Pancreas (tissue), 10 donors: ENCODE measurements around the gene BEND2. TPM values are rescaled to one million over a fixed set of nuclear protein-coding genes. Genes with fewer than 3 reads are reported as not detected.

ENCODE experiments used
- ATAC-seq, 4 donors: fragments of 200-7000 bp; cut with Tn5 transposase; one replicate each; pipeline versions ENCODE4 v1.8.0 to v1.9.1; 2020; ENCODE audit warnings: mild to moderate bottlenecking in 4 of 4, moderate library complexity in 4 of 4
- DNase-seq, 6 donors: peaks; one replicate each; pipeline ENCODE4 v3.0.0-alpha.2; 2020
- FAIRE-seq: peaks from 2 replicates; lab custom pipeline; 2012; peaks lifted over from hg19 to GRCh38; lab: Jason Lieb, UNC
- H3K27ac ChIP-seq, 4 donors: fragments of 200-600 bp; sonication (generic); 1 replicate in 3 of 4; 2 replicates in 1 of 4; pipeline versions ENCODE4 v1.5.0 to v1.8.0; 2020
- H3K27me3 ChIP-seq, 4 donors: fragments of 200-600 bp; one replicate each; pipeline ENCODE4 v1.8.0; 2021
- H3K36me3 ChIP-seq, 3 donors: fragments of 200-600 bp; sonication (generic) in 1 of 3; one replicate each; pipeline versions ENCODE4 v1.5.0 to v1.8.0; 2020 to 2021
- H3K4me1 ChIP-seq, 3 donors: fragments of 200-600 bp; one replicate each; pipeline ENCODE4 v1.8.0; 2021
- H3K4me3 ChIP-seq, 4 donors: fragments of 200-600 bp; sonication (generic) in 2 of 4; one replicate each; pipeline versions ENCODE4 v1.5.0 to v1.8.0; 2020 to 2021
- H3K9me3 ChIP-seq, 4 donors: fragments of 200-600 bp; one replicate each; pipeline ENCODE4 v1.8.0; 2021
- CTCF ChIP-seq, 4 donors: fragments of 200-600 bp; sonication (generic) in 3 of 4; IDR thresholded peaks; one replicate each; pipeline versions ENCODE4 v1.5.0 to v1.8.0; 2021; ENCODE audit warnings: antibody characterized with exemption in 4 of 4
- WGBS, 2 donors: extraction: QIAGEN DNeasy Blood & Tissue Kit; methylation state at CpG; one replicate each; pipeline ENCODE4 v1.1.7; 2013; 5-methylcytosine and 5-hydroxymethylcytosine counted together
- intact Hi-C, 3 donors: fragments of 100-400 bp; cut with DNase I; formaldehyde crosslinking; loops; one replicate each; pipeline versions ENCODE4 v1.11.1 to v1.14.2; 2022
- polyA plus RNA-seq, 2 donors: library from polyadenylated mRNA; stranded (reverse); fragments of 200-250 nt; gene quantifications; one replicate each; pipeline ENCODE4 v1.2.3, GENCODE V29; 2013
- total RNA-seq, 6 donors: library from RNA; stranded (reverse); fragmentation: NEBNext Ultra II Directional in 4 of 6; extraction: Animal tissue kit (Norgen Biotek cat#: 25700) in 4 of 6; gene quantifications; one replicate each; pipeline versions ENCODE4 v1.2.1 to v1.2.4, GENCODE V29; 2021 to 2023
- donor health status: healthy with polysubstance abuse.
- donor health status: DM: no; HTN: no; CAD: no; lungs with moderate emphysema.
- donor health status: DM: no; HTN: no; CAD: no.
- donor health status: control.
- donor health status: control.
- donor health status: Bipolar disorder and iron deficiency.
- donor health status: DM: yes; HTN: yes; CAD: no.
- donor health status: DM: no; HTN: no; CAD: no.
- donor health status: DM: no; HTN: no; CAD: no.
- donor health status: DM: yes; HTN: yes; CAD: no.

Gene BEND2
- total and polyA plus RNA-seq, 8 donors, result not detected

DNA sequence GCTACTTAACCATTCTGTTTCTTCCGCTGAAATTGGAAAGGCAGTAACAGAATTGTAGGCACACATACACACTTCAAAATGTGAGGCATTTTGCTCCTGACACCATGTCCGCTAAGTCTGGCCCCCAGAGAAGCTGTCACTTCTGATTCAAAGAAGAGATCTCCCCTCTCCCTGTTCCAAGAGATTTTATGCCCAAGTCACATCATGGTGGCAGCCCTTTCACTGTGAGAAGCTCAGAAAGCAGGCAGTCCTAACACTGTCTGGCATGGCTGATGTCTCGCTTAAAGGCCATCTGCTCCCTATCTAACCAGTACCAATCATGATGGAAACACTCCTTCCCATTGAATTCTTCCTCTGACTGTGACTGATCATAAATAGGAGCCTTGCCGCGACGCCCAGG is 83.9 kb downstream of the BEND2 start:
- 67 to 83% methylated on average over 6 of the region's 6 CpGs for WGBS, 2 donors
- Histone ChIP-seq H3K27ac (no peak overlapping the region), H3K9me3 (no peaks in the 10 kb centered on the region), H3K27me3 (peaks cover 0 to 9% (median 0%) of the 10 kb centered on the region in 4 donors), H3K36me3 (no peaks in the 10 kb centered on the region), H3K4me1 (no peaks in the 10 kb centered on the region), H3K4me3 (no peak overlapping the region)
- intact Hi-C loops, result no loop called here
- ATAC-seq, result no peak
- no peak for FAIRE-seq
- DNase-seq, result no peak
- TF ChIP-seq CTCF (IDR thresholded peaks at IDR 0.05), result no peak

GRCh38 chrX:18133605-18134004 is 87.1 kb downstream of the BEND2 start:
- ATAC-seq, result no peak
- TF ChIP-seq CTCF (IDR thresholded peaks at IDR 0.05), result no peak
- intact Hi-C loops, result no loop called here
- no peak for DNase-seq
- no peaks in the 10 kb centered on the region for H3K36me3 ChIP-seq
- no peak overlapping the region for H3K4me3 ChIP-seq
- H3K9me3 ChIP-seq, result no peaks in the 10 kb centered on the region
- H3K27ac ChIP-seq, result no peak overlapping the region
- H3K27me3 ChIP-seq, result peaks cover 0 to 3% (median 0%) of the 10 kb centered on the region in 4 donors
- WGBS, 2 donors, result 67 to 73% methylated on average over 6 of the region's 6 CpGs
- no peak for FAIRE-seq
- no peaks in the 10 kb centered on the region for H3K4me1 ChIP-seq

GRCh38 chrX:18129690-18130089 is 91.0 kb downstream of the BEND2 start:
- intact Hi-C loops, result no loop called here
- DNase-seq (no peak), ATAC-seq (no peak), FAIRE-seq (no peak)
- no peak overlapping the region for H3K4me3 ChIP-seq
- no peaks in the 10 kb centered on the region for H3K36me3 ChIP-seq
- no peaks in the 10 kb centered on the region for H3K9me3 ChIP-seq
- no peaks in the 10 kb centered on the region for H3K4me1 ChIP-seq
- peaks cover 0 to 4% (median 1%) of the 10 kb centered on the region in 4 donors for H3K27me3 ChIP-seq
- TF ChIP-seq CTCF (IDR thresholded peaks at IDR 0.05), result no peak
- WGBS, 2 donors, result 55 to 61% methylated on average over 8 of the region's 8 CpGs
- no peak overlapping the region for H3K27ac ChIP-seq

- no peaks in the 10 kb centered on the region for H3K4me1 ChIP-seq
- DNase-seq (no peak), ATAC-seq (no peak), FAIRE-seq (no peak)
- no peak overlapping the region for H3K4me3 ChIP-seq
- H3K9me3 ChIP-seq, result no peaks in the 10 kb centered on the region
- H3K27me3 ChIP-seq, result peaks cover 0 to 4% (median 1%) of the 10 kb centered on the region in 4 donors
- intact Hi-C loops, result no loop called here
- no peak for TF ChIP-seq CTCF (IDR thresholded peaks at IDR 0.05)
- H3K27ac ChIP-seq, result no peak overlapping the region
- H3K36me3 ChIP-seq, result no peaks in the 10 kb centered on the region
Measured at GRCh38 chrX:18126971-18127370, 93.7 kb downstream of the BEND2 start.

- no peak for FAIRE-seq
- TF ChIP-seq CTCF (IDR thresholded peaks at IDR 0.05), result no peak
- Histone ChIP-seq H3K9me3 (no peaks in the 10 kb centered on the region), H3K27ac (no peak overlapping the region), H3K27me3 (no peaks in the 10 kb centered on the region), H3K4me1 (no peaks in the 10 kb centered on the region), H3K36me3 (no peaks in the 10 kb centered on the region), H3K4me3 (no peak overlapping the region)
- ATAC-seq, result peak in 1 of 4 donors; percentile 52
- no peak for DNase-seq
- intact Hi-C loops, result no loop called here
- whole genome bisulfite sequencing, 2 donors, result 48 to 83% methylated on average over 2 of the region's 2 CpGs
Measured at GRCh38 chrX:18119856-18120255, 100.8 kb downstream of the BEND2 start.

Other genes starting within 250 kb of the BEND2 start
- 1 to 10 TPM in 1 of 6 donors, under 1 TPM in 5; 0.63 to 1.1 (median 0.86) TPM for gene SCML2, start 133.8 kb upstream of the BEND2 start, total RNA-seq
- 1 to 10 TPM; 1.3 to 2.9 TPM for gene SCML2, start 133.8 kb upstream of the BEND2 start, polyA plus RNA-seq
- 10 to 100 TPM in 1 of 6 donors, 1 to 10 TPM in 5; 3.6 to 11.5 (median 4.7) TPM for gene CDKL5, start 204.7 kb upstream of the BEND2 start, total RNA-seq
- 1 to 10 TPM in 1 of 2 donors, under 1 TPM in 1; 0.76 to 1.4 TPM for gene CDKL5, start 204.7 kb upstream of the BEND2 start, polyA plus RNA-seq